ENCODE measurements around the gene HMGCL.
A peak's percentile ranks its signal among the peaks of the same experiment; 100 is the strongest.

HMGCL gene

DNA sequence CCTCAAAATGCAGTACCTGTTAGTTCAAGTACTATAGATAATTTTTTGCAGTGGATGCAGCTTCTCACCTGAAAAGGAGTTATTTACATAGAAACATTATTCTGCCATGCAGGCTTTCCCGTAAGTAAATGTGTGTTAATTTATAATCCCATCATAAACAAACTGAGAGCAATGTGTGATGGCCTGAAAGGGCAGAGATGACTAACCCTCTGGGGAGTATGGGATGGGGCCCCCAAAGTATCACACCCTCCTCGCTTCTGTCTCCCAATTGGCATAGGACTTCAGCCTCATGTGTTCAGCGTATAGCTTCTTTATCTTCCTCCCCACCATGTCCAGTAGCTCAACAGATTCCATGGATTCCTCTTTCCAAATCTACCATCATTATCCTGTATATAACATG lies 7.6 kb downstream of the HMGCL start:
- TF ChIP-seq, protein P1, sequence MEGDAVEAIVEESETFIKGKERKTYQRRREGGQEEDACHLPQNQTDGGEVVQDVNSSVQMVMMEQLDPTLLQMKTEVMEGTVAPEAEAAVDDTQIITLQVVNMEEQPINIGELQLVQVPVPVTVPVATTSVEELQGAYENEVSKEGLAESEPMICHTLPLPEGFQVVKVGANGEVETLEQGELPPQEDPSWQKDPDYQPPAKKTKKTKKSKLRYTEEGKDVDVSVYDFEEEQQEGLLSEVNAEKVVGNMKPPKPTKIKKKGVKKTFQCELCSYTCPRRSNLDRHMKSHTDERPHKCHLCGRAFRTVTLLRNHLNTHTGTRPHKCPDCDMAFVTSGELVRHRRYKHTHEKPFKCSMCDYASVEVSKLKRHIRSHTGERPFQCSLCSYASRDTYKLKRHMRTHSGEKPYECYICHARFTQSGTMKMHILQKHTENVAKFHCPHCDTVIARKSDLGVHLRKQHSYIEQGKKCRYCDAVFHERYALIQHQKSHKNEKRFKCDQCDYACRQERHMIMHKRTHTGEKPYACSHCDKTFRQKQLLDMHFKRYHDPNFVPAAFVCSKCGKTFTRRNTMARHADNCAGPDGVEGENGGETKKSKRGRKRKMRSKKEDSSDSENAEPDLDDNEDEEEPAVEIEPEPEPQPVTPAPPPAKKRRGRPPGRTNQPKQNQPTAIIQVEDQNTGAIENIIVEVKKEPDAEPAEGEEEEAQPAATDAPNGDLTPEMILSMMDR (IDR thresholded peaks at IDR 0.05), result no peak
- Mint-ChIP-seq H3K36me3 (ENCODE audit: low read depth) (peaks cover 18% of the 10 kb centered on the region), H3K27ac (no peak overlapping the region), H3K4me1 (no peaks in the 10 kb centered on the region), H3K9me3 (no peaks in the 10 kb centered on the region), H3K27me3 (ENCODE audit: low read depth, poor library complexity) (no peaks in the 10 kb centered on the region), H3K4me3 (no peak overlapping the region)
- no peak for DNase-seq

DNA sequence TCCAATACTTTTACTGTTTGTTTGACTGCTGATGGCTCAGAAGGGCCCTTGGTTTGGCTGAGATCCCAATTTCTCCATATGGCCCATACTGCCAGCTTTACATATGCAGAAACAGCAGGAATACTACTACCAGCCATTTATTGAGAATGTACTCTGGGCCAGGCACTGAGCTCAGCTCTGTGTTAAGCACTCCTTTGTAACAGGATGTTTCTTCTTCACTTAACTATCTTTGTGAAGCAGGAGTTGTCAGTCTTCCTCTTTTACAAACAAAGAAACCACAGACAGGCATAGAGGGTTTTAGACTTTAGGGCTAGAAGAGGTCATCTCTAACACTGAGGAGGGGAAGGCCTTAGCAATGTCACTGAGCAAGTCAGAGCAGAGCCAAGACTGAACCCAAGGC lies 8.3 kb downstream of the HMGCL start:
- TF ChIP-seq, protein P1 (IDR thresholded peaks at IDR 0.05), result no peak
- no peaks in the 10 kb centered on the region for H3K4me1 Mint-ChIP-seq
- peaks cover 22% of the 10 kb centered on the region for H3K36me3 Mint-ChIP-seq (ENCODE audit: low read depth)
- H3K27ac Mint-ChIP-seq, result no peak overlapping the region
- H3K9me3 Mint-ChIP-seq, result no peaks in the 10 kb centered on the region
- no peaks in the 10 kb centered on the region for H3K27me3 Mint-ChIP-seq (ENCODE audit: low read depth, poor library complexity)
- DNase-seq, result no peak
- no peak overlapping the region for H3K4me3 Mint-ChIP-seq

DNA sequence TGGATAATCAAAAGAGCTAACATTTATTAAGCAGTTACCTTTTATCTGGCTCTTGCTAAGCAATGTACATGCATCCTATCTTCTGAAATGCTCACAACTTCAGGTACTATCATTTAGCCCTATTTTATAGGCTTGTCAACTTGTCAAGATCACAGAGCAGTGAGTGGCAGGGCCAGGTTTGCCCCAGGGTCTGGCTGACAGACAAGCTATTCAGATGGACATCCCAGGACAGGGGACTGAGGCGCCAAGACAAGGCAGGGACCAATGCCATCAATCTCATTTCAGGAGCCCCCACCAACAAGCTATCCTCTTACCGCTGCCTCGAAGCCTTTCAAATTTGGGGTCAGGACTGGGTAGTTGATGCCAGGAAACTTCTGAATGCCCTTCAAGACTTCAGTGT lies 8.9 kb downstream of the HMGCL start:
- Mint-ChIP-seq H3K9me3 (no peaks in the 10 kb centered on the region), H3K27ac (no peak overlapping the region), H3K4me1 (no peaks in the 10 kb centered on the region), H3K4me3 (no peak overlapping the region), H3K27me3 (ENCODE audit: low read depth, poor library complexity) (no peaks in the 10 kb centered on the region), H3K36me3 (ENCODE audit: low read depth) (peaks cover 24% of the 10 kb centered on the region)
- no peak for DNase-seq
- TF ChIP-seq, protein P1 (IDR thresholded peaks at IDR 0.05), result no peak

DNA sequence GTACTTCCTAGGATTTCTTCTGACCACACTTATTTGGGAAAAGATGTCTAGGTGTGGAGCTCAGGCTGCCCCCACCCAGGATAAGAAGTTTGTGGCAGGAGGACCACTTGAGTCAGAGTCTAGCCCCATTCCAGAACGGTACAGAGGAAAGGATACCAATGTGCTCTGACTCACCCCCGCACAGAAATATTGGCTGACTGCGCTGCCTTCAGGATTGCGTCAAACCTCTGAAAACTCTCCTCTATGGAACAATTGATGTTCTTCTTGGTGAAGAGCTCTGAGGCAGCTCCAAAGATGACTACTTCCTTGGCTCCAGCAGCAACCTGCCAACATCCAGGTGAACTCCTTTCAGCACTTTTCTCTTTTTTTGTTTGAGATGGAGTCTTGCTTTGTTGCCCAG lies 11.2 kb downstream of the HMGCL start:
- TF ChIP-seq, protein P1 (IDR thresholded peaks at IDR 0.05), result no peak
- H3K36me3 Mint-ChIP-seq (ENCODE audit: low read depth), result peaks cover 23% of the 10 kb centered on the region
- H3K4me3 Mint-ChIP-seq, result no peak overlapping the region
- H3K27ac Mint-ChIP-seq, result no peak overlapping the region
- no peaks in the 10 kb centered on the region for H3K9me3 Mint-ChIP-seq
- H3K4me1 Mint-ChIP-seq, result peaks cover 7% of the 10 kb centered on the region
- no peaks in the 10 kb centered on the region for H3K27me3 Mint-ChIP-seq (ENCODE audit: low read depth, poor library complexity)
- DNase-seq, result no peak

DNA sequence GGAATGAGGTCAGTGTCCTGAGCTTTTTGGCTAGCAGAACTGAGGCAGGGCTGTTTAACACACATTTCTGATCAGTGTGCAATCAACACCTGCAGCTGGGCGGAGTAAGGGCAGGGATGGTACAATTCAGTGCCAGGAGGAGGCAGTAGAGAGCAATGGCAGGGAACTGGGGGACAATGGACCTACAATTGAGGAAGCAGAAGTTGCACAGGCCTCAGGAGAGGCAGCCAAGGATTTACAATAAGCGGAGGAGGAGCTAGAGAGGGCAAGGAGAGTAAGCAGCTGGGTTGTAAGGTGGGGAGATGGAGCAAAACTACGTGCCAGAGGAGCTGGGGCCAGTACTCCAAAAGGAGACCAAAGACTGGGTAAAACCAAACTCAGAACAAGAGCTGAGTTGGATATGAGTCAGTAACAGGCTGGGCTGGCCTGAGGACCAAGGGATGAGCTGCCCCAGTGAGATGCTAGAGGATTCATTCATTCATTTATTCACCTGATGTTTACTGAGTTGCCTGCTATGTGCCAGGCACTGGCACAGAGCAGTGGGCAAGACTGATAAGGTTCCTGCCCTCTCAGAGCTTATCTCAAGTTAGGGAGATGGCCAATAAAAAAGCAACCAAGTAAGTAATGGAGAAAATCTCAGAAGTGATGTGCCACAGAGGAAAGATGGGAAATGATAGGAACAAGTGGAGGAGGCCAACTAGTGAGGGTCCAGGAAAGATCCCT lies 14.2 kb downstream of the HMGCL start:
- peaks cover 7% of the 10 kb centered on the region for H3K4me1 Mint-ChIP-seq
- TF ChIP-seq, protein P1 (IDR thresholded peaks at IDR 0.05), result peak; percentile 69
- H3K27me3 Mint-ChIP-seq (ENCODE audit: low read depth, poor library complexity), result no peaks in the 10 kb centered on the region
- no peak overlapping the region for H3K4me3 Mint-ChIP-seq
- no peaks in the 10 kb centered on the region for H3K9me3 Mint-ChIP-seq
- DNase-seq, result peak; percentile 53
- no peak overlapping the region for H3K27ac Mint-ChIP-seq
- peaks cover 27% of the 10 kb centered on the region for H3K36me3 Mint-ChIP-seq (ENCODE audit: low read depth)

DNA sequence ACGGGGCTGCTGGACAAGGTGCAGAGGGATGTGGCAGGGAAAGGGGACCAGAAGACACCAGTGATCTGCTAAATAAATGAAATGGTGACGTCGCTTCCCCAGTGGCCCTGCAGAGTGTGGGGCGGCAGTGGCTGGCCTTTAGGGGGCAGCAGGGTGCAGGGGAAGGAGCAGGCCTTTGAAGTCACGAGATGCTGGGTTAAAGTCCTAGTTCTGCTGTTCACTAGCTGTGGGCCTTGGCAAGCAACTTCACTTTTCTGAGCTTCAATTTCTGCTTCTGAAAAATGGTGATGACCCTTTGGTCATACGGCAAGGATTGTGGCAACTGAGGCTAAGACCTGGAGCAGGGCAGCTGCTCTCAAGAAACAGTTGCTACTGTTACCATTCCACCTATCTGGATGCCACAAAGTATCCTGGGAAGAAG lies 15.5 kb downstream of the HMGCL start:
- no peak overlapping the region for H3K27ac Mint-ChIP-seq
- no peaks in the 10 kb centered on the region for H3K27me3 Mint-ChIP-seq (ENCODE audit: low read depth, poor library complexity)
- DNase-seq, result peak; percentile 61
- no peak overlapping the region for H3K4me3 Mint-ChIP-seq
- TF ChIP-seq, protein P1 (IDR thresholded peaks at IDR 0.05), result peak; percentile 58
- peaks cover 7% of the 10 kb centered on the region for H3K4me1 Mint-ChIP-seq
- peaks cover 32% of the 10 kb centered on the region for H3K36me3 Mint-ChIP-seq (ENCODE audit: low read depth)
- H3K9me3 Mint-ChIP-seq, result no peaks in the 10 kb centered on the region
